ENCODE data around the gene OR10K2. TPM values are rescaled to one million over a fixed set of nuclear protein-coding genes. Genes with fewer than 3 reads are reported as not detected.
"Not testable (repeated sequence)": the region's sequence is repeated elsewhere in the genome, so short reads cannot be mapped to it uniquely, and the experiment has no call there.

OR10K2 gene
- under 1 TPM in 1 of 4 donors, not detected in 3; 0.01 TPM for polyA plus RNA-seq (ENCODE audit: insufficient read length in 4 of 4)

- DNase-seq (ENCODE audit: low read depth in 4 of 4, low spot score in 3 of 4): no peak
Observed at GRCh38 chr1:158426137-158426536, at the start of gene OR10K2. TSS of gene OR10K2 (minus strand) at chr1:158426237. CDS start at chr1:158420866, 5,371 bp downstream.

DNA sequence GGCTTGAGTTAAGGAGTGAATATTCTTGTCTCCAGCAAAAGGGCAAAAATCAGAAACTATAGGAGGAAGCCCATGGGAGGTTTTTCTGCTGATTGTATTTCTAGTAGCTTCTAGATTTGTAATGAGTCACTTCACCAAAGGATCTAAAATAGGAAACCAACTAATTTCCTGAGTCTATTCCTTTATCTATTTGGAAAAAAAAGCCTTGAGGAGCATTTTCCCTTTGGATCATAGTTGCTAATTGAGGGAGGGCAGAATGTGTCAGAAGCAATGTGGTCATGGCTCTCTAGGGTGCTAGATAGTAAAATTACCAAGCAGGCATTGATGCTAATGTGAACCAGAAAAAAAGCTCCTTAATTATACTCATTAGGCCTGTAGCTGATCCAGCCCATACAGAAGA is 45.9 kb upstream of the OR10K2 start, which contains the start of gene OR10R2:
TSS of gene OR10R2 (plus strand) at position 301 of the 400 bp plus-strand sequence. CDS start 106 bp downstream, outside the sequence.
- no peak for DNase-seq (ENCODE audit: low read depth in 4 of 4, low spot score in 3 of 4)

GRCh38 chr1:158461534-158461933 is 35.5 kb upstream of the OR10K2 start, which contains the start of gene OR10K1:
TSS of gene OR10K1 (plus strand) at chr1:158461834. CDS start at chr1:158465562, 3,728 bp downstream.
- no peak for DNase-seq (ENCODE audit: low read depth in 4 of 4, low spot score in 3 of 4)

GRCh38 chr1:158458263-158458662 is 32.2 kb upstream of the OR10K2 start:
- DNase-seq (ENCODE audit: low read depth in 4 of 4, low spot score in 3 of 4): no peak

GRCh38 chr1:158457246-158457645 is 31.2 kb upstream of the OR10K2 start:
- no peak for DNase-seq (ENCODE audit: low read depth in 4 of 4, low spot score in 3 of 4)

GRCh38 chr1:158454537-158454936 is 28.5 kb upstream of the OR10K2 start:
- DNase-seq (ENCODE audit: low read depth in 4 of 4, low spot score in 3 of 4): no peak

- DNase-seq (ENCODE audit: low read depth in 4 of 4, low spot score in 3 of 4): no peak
Observed at GRCh38 chr1:158445376-158445775, 19.3 kb upstream of the OR10K2 start.

GRCh38 chr1:158434741-158435140 is 8.7 kb upstream of the OR10K2 start:
- no peak for DNase-seq (ENCODE audit: low read depth in 4 of 4, low spot score in 3 of 4)

DNA sequence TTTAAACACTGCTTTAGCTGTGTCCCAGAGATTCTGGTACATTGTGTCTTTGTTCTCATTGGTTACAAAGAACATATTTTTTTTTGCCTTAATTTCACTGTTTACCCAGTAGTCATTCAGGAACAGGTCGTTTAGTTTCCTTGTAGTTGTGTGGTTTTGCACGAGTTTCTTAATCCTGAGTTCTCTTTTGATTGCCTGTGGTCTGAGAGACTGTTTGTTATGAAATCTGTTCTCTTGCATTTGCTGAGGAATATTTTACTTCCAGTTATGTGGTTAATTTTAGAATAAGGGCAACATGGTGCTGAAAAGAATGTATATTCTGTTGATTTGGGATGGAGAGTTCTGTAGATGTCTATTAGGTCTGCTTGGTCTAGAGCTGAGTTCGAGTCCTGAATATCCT is 4.1 kb upstream of the OR10K2 start:
- not testable (repeated sequence) for DNase-seq (ENCODE audit: low read depth in 4 of 4, low spot score in 3 of 4)

DNA sequence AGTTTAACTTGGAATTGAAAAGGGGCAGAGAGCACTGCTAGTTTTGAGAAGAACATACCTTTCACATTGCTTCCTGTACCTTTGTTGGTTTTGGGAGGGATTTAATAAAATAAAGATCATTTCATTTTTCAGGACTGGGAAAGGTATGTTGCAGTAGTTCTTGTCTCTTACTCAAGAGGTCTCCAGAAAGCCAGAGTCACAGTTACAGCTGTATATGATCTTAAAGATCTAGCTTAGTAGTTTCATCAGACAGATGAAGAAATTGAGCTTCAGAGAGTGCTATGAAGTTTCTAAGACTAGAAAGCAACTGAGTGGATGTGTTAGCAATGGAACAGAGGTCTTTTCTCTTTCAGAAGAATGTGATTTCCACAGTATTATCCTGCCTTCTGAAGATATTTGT is 1.0 kb downstream of the OR10K2 start:
- DNase-seq (ENCODE audit: low read depth in 4 of 4, low spot score in 3 of 4): no peak

DNA sequence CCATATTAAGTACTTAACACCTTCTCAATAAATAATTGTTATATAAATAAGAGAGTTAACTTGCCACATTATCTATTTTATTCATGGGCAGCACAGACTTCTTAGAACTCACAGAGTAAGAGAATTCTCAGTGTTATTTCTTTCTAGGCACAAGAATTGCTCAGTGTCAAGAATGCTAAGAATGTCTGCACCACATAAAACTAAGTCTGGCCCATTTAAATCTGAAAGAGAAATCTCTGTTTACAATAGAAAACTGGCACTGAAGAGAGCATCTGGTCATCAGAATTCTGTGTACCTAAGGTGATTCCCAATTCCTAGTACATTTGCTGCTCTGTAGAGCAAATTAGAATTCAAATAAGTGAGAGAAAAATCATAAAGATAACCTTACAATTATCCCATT is 3.8 kb downstream of the OR10K2 start:
- no peak for DNase-seq (ENCODE audit: low read depth in 4 of 4, low spot score in 3 of 4)

- no peak for DNase-seq (ENCODE audit: low read depth in 4 of 4, low spot score in 3 of 4)
Observed at GRCh38 chr1:158417586-158417985, 8.5 kb downstream of the OR10K2 start.

GRCh38 chr1:158414651-158415345 is 11.2 kb downstream of the OR10K2 start:
- DNase-seq (ENCODE audit: low read depth in 4 of 4, low spot score in 3 of 4): no peak

GRCh38 chr1:158407092-158407491 is 18.9 kb downstream of the OR10K2 start:
- no peak for DNase-seq (ENCODE audit: low read depth in 4 of 4, low spot score in 3 of 4)

- no peak for DNase-seq (ENCODE audit: low read depth in 4 of 4, low spot score in 3 of 4)
Observed at GRCh38 chr1:158400871-158401270, 25.2 kb downstream of the OR10K2 start.

DNA sequence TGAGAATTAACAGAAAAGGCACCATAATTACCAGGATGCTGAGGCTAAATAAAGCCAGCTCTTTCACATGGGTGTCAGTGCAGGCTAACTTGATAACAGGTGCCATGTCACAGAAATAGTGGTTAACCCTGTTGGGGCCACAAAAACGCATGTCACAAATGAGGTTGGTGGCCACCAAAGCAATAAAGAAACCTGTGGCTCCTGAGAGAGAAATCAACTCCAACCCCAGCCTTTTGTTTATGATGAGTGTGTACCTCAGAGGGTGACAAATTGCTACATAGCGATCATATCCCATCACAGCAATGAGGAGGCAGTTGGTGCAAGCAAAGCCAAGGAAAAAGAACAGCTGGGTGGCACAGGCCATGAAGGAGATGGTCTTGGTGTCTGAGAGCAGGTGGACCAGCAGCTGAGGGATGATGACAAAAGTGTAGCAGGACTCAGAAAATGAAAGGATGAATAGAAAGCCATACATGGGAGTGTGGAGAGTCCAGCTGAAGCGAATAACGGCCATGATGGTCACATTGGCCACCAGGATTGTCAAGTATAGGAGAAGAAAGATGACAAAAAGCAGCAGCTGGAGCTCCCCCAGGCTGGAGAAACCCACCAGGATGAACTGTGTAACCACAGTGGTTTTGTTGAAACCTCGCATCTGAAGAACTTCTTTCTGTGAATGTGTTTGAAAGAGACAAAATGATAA is 27.1 kb downstream of the OR10K2 start, which contains the start of gene OR10T2:
TSS of gene OR10T2 (minus strand) at position 649 of the 697 bp plus-strand sequence. CDS start at position 649, 0 bp downstream.
- DNase-seq (ENCODE audit: low read depth in 4 of 4, low spot score in 3 of 4): no peak

DNA sequence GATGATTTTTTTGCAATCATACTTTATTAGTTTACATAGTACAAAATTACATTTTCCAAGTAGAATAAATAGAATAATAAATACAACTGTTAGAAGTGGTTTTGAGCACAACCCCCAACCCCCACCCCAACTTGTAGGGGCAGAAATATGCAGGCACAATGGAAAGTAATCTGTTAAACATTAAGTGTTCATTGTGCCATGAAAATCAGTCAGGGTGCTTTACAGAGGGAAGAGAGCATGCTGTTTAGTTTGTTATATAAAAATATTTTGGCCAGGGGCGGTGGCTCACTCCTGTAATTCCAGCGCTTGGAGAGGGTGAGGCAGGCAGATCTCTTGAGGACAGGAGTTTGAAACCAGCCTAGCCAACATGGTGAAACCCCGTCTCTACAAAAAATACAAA is 29.4 kb downstream of the OR10K2 start:
- DNase-seq (ENCODE audit: low read depth in 4 of 4, low spot score in 3 of 4): no peak

DNA sequence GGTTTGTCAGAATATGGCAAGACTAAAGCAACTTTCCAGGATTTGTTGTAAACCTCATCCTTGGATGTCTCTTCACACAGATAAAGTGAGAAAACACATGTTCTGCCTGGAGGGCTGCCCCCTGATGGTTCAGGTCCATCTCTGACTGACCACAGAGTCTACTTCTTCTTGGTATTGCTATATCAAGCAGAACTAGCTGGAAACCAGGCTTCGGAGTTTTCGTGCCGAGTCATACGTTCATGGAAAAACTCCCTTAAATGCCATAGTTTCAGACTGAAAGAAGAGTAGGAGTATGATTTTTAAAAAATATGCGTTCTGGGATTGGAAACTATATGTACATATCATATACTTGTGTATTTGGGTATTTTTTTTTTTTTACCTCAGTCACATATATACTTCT is 32.6 kb downstream of the OR10K2 start:
- DNase-seq (ENCODE audit: low read depth in 4 of 4, low spot score in 3 of 4): no peak

GRCh38 chr1:158391099-158391498 is 34.9 kb downstream of the OR10K2 start:
- DNase-seq (ENCODE audit: low read depth in 4 of 4, low spot score in 3 of 4): no peak

- DNase-seq (ENCODE audit: low read depth in 4 of 4, low spot score in 3 of 4): no peak
Observed at GRCh38 chr1:158390331-158390730, 35.7 kb downstream of the OR10K2 start.

GRCh38 chr1:158374860-158375259 is 51.2 kb downstream of the OR10K2 start:
- no peak for DNase-seq (ENCODE audit: low read depth in 4 of 4, low spot score in 3 of 4)

GRCh38 chr1:158374101-158374500 is 51.9 kb downstream of the OR10K2 start:
- not testable (repeated sequence) for DNase-seq (ENCODE audit: low read depth in 4 of 4, low spot score in 3 of 4)
